Parietal lobe (tissue), 1 donor: ENCODE results near the gene CDYL. TPM values are rescaled to one million over a fixed set of nuclear protein-coding genes. Genes with fewer than 3 reads are reported as not detected.

Source experiments
- total RNA-seq: library from RNA; depleted of rRNA; stranded (reverse); fragments of >200 nt; gene quantifications from one replicate; pipeline ENCODE4 v1.2.3, GENCODE V29; 2014

The CDYL gene
- total RNA-seq, result 16.3 TPM

GRCh38 chr6:4776131-4776492, at the start of gene CDYL:
TSS of gene CDYL (plus strand) at chr6:4776404. CDS start at chr6:4776784, 380 bp downstream.

GRCh38 chr6:5003604-5004372, 227.6 kb downstream of the CDYL start, which contains the start of gene RPP40:
TSS of gene RPP40 (minus strand) at chr6:5004037. CDS start at chr6:5004002, 35 bp downstream.

Other genes starting within 250 kb of the CDYL start
- gene RPP40, start 227.6 kb downstream of the CDYL start, total RNA-seq, result 13.8 TPM